BJ (cell line): ENCODE results near the gene GIN1. TPM values are rescaled to one million over a fixed set of nuclear protein-coding genes. Genes with fewer than 3 reads are reported as not detected.

Experiments
- CTCF ChIA-PET: fragments of 350-600 bp; formaldehyde crosslinking; extraction: SDS; loops from one replicate; lab custom pipeline; 2021; ENCODE audit warnings: antibody characterized with exemption, inconsistent platforms; lab: Yijun Ruan, JAX
- POLR2A ChIA-PET: fragments of 300-600 bp; sonication (Branson Sonifier 250); formaldehyde crosslinking; extraction: SDS; loops from one replicate; lab custom pipeline; 2021; ENCODE audit warnings: antibody characterized with exemption; lab: Charles Lee
- DNase-seq: peaks from one replicate; pipeline ENCODE4 v3.0.0-alpha.2; 2011; ENCODE audit warnings: low read depth
- H3K27me3 ChIP-seq: 2 replicates; pipeline ENCODE4 v1.6.0; 2011; ENCODE audit warnings: low read length; ENCODE audit not compliant: control insufficient read depth, insufficient read depth
- H3K36me3 ChIP-seq: 2 replicates; pipeline ENCODE4 v1.5.1; 2011; ENCODE audit warnings: low read length; ENCODE audit not compliant: control insufficient read depth, insufficient read depth
- H3K4me3 ChIP-seq: 2 replicates; pipeline ENCODE4 v1.5.1; 2011; ENCODE audit warnings: low read depth, mild to moderate bottlenecking, control low read depth, low read length
- polyA minus RNA-seq: library from RNA; depleted of rRNA, polyadenylated mRNA; stranded (reverse); fragments of >200 nt; gene quantifications from 2 replicates; pipeline ENCODE4 v1.2.3, GENCODE V29; 2011; rRNA and poly(A)+ RNA removed
- polyA plus RNA-seq: library from polyadenylated mRNA; depleted of rRNA; stranded (reverse); fragments of >200 nt; gene quantifications from 2 replicates; pipeline ENCODE4 v1.2.3, GENCODE V29; 2011; rRNA removed
- TF ChIP-seq, protein P1 (sequence below): IDR thresholded peaks from 2 replicates; pipeline ENCODE4 v1.5.1; 2011; ENCODE audit warnings: low read depth, mild to moderate bottlenecking, control low read depth, inconsistent platforms, low read length, moderate library complexity; ENCODE audit not compliant: insufficient read depth

Gene GIN1, protein sequence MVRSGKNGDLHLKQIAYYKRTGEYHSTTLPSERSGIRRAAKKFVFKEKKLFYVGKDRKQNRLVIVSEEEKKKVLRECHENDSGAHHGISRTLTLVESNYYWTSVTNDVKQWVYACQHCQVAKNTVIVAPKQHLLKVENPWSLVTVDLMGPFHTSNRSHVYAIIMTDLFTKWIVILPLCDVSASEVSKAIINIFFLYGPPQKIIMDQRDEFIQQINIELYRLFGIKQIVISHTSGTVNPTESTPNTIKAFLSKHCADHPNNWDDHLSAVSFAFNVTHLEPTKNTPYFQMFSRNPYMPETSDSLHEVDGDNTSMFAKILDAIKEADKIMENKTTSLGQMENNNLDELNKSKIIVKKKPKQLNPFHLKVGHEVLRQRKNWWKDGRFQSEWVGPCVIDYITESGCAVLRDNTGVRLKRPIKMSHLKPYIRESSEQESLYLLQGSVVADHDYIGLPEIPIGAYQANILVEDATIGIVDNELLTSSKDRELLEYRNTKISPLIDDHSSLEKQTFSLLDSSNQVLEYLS
- polyA plus RNA-seq, result 1.6 and 4.2 TPM in 2 replicates
- 1.7 and 1.8 TPM in 2 replicates for polyA minus RNA-seq

DNA sequence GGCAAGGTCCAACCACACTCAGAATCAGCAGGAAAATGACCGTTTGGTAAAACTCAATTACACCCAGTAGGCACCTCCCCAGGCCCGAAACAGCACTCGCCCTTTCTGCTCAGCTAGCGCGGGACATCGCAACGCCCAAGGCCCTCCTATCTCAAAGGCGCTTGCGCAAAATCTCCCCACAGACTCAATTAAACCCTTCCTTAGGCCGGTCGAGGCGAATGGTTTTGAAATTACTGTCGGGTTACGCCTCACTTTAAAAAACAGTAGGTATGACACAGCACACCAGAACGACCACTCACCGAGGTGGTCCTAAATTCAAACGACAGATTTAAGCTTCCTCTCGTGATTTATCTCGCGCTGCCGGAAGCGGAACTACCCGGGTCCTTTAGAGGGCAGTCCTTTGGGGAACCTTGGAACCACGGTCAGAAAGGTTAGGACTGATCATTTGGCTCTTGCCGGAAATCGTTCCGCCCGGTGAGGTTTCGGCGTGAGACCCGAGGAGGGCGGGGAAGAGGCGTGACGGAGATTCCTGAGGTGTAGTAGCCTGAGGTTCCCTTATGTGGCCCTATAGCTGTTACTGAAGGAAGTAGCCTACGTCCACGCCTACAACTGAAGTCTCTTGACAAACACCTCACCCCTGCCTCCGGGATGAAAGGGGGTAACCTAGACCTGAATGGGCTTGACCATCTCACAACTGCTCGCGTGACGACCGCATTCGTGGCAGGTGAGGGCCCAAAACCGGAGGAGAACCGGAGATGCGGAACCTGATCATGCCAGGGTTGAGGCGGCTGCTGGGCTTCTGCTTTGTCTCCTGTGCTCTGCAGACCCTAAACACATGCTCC is at the start of gene GIN1, which contains the start of gene PPIP5K2:
Gene GIN1, minus strand, starts transcription at position 374 of the 842 bp plus-strand sequence. CDS start 11,431 bp downstream, outside the sequence.
Gene PPIP5K2, plus strand, starts transcription at position 537 of the 842 bp plus-strand sequence. CDS start 9,289 bp downstream, outside the sequence.
- H3K36me3 ChIP-seq, result no peaks in the 10 kb centered on the region
- POLR2A ChIA-PET, result interaction anchor here (0.6 to 1.0 kb wide), 4 partner anchors 9 to 494 kb away, joined by 3 to 5 read pairs (median 3); no protein-coding TSS in a partner anchor
- CTCF ChIA-PET, result interaction anchor here (0.8 to 1.8 kb wide), 5 partner anchors 15 to 524 kb away, joined by 3 to 8 read pairs (median 3); no protein-coding TSS in a partner anchor
- peak; percentile 89 for DNase-seq
- peak within 1 kb of the TSS; percentile 85 for H3K4me3 ChIP-seq
- H3K27me3 ChIP-seq, result no peaks in the 10 kb centered on the region
- TF ChIP-seq, protein P1, sequence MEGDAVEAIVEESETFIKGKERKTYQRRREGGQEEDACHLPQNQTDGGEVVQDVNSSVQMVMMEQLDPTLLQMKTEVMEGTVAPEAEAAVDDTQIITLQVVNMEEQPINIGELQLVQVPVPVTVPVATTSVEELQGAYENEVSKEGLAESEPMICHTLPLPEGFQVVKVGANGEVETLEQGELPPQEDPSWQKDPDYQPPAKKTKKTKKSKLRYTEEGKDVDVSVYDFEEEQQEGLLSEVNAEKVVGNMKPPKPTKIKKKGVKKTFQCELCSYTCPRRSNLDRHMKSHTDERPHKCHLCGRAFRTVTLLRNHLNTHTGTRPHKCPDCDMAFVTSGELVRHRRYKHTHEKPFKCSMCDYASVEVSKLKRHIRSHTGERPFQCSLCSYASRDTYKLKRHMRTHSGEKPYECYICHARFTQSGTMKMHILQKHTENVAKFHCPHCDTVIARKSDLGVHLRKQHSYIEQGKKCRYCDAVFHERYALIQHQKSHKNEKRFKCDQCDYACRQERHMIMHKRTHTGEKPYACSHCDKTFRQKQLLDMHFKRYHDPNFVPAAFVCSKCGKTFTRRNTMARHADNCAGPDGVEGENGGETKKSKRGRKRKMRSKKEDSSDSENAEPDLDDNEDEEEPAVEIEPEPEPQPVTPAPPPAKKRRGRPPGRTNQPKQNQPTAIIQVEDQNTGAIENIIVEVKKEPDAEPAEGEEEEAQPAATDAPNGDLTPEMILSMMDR, result no peak

DNA sequence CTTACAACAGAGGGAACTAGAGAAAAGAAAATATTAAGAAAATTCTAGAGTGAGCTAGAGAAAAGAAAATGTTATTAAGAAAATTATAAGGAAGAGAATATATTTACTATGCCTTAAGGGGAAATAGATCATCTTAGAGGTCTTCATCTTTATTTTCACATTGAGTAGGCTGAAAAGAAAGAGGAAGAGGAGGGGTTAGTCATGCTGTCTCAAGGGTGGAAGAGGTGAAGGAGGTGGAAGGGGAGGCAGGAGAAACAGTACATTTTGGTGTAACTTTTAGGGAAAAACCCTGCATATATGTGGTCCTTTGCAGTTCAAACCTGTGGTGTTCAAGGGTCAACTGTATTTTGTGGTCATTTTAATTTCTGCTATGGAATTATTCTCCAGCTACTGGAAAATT is 46.8 kb upstream of the GIN1 start:
- TF ChIP-seq, protein P1, result no peak
- ChIA-PET POLR2A (no interaction called here), CTCF (interaction anchor here (0.9 to 1.3 kb wide), 2 partner anchors 11 to 309 kb away, joined by 3 read pairs; no protein-coding TSS in a partner anchor)
- Histone ChIP-seq H3K4me3 (no peak overlapping the region), H3K27me3 (no peaks in the 10 kb centered on the region), H3K36me3 (no peaks in the 10 kb centered on the region)
- DNase-seq, result no peak

DNA sequence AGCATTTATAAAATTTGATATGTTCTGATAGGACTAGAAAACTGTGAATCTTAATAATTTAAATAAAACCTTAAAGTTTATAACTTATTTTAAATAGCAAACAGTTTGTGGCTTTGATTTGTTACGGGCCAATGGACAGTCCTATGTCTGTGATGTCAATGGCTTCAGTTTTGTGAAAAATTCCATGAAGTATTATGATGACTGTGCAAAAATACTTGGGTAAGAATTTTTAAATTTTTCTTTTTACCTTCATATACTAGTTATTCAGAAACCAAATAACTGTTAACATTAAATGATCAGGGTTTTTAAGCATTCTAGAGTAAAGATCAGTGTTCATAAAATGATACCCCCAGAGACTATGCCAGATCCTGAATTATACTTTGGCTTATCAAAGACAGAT is 31.2 kb upstream of the GIN1 start:
- POLR2A ChIA-PET, result no interaction called here
- TF ChIP-seq, protein P1, result no peak
- no peak for DNase-seq
- H3K36me3 ChIP-seq, result no peaks in the 10 kb centered on the region
- H3K4me3 ChIP-seq, result no peak overlapping the region
- H3K27me3 ChIP-seq, result no peaks in the 10 kb centered on the region
- CTCF ChIA-PET, result no interaction called here

DNA sequence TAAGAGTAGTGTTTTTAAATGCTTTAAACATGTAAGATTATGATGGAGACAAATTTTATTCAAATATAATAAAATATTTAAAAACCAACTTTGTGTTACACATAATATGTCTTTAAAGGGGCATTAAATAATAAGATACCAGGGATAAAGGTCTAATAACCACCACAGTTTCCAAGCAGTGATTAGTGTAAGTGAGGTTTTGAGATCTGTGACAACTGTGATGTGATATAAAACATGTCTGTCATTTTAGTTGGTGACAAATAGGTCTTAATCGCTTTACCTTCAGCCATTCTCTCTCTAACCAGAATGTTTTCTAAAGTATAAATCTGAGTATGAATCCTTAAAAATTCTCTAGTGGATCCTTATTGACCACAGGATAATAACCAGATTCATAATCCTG is 28.3 kb upstream of the GIN1 start:
- POLR2A ChIA-PET, result no interaction called here
- Histone ChIP-seq H3K4me3 (no peak overlapping the region), H3K27me3 (no peaks in the 10 kb centered on the region), H3K36me3 (no peaks in the 10 kb centered on the region)
- TF ChIP-seq, protein P1, result no peak
- CTCF ChIA-PET, result no interaction called here
- DNase-seq, result no peak
